Epithelial cell of proximal tubule (primary cell): Measurements from ENCODE around the gene OR14A2. TPM values are rescaled to one million over a fixed set of nuclear protein-coding genes. Genes with fewer than 3 reads are reported as not detected.
"Not testable (repeated sequence)": the region's sequence is repeated elsewhere in the genome, so short reads cannot be mapped to it uniquely, and the experiment has no call there.

Experiments used
- DNase-seq: peaks from one replicate; pipeline ENCODE4 v3.0.0-alpha.2; 2011; ENCODE audit warnings: low read depth
- H3K4me3 ChIP-seq: 2 replicates; pipeline ENCODE4 v1.5.1; 2011; ENCODE audit warnings: low read depth, mild to moderate bottlenecking, low read length
- total RNA-seq: library from RNA; depleted of rRNA; stranded (reverse); fragments of >200 nt; gene quantifications from 2 replicates; pipeline ENCODE4 v1.2.3, GENCODE V29; 2015
- TF ChIP-seq, protein P1 (sequence below): conservative IDR thresholded peaks from 2 replicates; pipeline ENCODE4 v1.5.1; 2012; ENCODE audit warnings: low read depth, mild to moderate bottlenecking, low read length

OR14A2 gene
- total RNA-seq = not detected in 2 replicates

DNA sequence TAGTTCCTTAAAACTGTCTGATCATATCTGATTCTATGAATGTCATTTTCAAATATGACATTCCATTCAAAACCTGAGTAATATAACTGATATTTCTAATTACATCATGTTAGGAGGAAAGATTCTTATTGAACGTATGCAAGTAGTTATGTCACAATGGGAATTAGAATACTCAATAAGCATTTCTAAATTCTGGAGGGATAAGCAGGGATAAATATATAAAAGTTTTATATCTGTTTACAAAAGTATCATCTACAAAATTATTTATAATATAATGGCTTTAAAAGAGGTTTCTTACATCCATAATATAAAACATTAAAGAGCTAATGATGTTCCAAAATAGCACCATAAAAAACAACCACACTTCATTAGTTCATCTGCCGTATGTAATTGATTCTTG is at the start of gene OR14A2:
Gene OR14A2, minus strand, starts transcription at position 101 of the 400 bp plus-strand sequence.
- DNase-seq = no peak
- TF ChIP-seq, protein P1, sequence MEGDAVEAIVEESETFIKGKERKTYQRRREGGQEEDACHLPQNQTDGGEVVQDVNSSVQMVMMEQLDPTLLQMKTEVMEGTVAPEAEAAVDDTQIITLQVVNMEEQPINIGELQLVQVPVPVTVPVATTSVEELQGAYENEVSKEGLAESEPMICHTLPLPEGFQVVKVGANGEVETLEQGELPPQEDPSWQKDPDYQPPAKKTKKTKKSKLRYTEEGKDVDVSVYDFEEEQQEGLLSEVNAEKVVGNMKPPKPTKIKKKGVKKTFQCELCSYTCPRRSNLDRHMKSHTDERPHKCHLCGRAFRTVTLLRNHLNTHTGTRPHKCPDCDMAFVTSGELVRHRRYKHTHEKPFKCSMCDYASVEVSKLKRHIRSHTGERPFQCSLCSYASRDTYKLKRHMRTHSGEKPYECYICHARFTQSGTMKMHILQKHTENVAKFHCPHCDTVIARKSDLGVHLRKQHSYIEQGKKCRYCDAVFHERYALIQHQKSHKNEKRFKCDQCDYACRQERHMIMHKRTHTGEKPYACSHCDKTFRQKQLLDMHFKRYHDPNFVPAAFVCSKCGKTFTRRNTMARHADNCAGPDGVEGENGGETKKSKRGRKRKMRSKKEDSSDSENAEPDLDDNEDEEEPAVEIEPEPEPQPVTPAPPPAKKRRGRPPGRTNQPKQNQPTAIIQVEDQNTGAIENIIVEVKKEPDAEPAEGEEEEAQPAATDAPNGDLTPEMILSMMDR = no peak
- no peak within 1 kb of the TSS for H3K4me3 ChIP-seq

DNA sequence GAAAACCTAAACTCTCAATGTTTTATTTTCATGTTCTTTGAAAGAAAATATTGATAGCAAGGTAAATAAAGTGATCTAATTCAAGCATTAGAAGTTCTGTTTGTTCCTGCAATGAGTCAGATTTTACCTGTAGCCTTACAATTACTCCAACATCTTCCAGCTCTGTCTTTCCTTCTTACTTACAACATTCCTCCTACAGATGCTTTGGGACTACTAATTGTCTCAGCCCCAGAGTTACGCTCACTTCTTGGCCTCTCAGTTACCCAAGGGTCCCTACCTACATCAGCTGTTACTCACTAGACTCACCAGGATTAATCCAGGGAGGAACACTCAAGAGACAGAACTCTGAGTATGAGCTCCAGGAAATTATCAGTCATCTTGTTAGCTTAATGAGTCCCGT is 49.6 kb upstream of the OR14A2 start:
- TF ChIP-seq, protein P1 = no peak
- H3K4me3 ChIP-seq = no peak overlapping the region
- no peak for DNase-seq

DNA sequence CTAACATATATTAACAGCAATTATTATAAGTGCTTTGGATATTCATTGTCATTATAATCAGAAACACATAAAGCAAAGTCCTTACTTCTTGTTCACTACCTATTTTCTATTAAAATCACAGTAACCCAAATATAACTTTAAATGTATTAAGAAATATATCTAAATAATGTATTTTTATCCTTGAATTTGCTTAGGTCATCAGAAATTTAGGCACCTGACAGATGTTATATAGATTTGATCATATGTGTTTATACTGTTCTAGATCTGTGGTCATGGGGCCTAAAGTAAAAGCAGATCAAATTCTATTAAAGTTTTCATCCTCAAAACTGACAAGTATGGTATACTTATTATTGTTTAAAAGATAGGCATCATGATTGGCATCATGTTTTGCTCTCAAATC is 21.7 kb upstream of the OR14A2 start:
- TF ChIP-seq, protein P1 = no peak
- no peak for DNase-seq

DNA sequence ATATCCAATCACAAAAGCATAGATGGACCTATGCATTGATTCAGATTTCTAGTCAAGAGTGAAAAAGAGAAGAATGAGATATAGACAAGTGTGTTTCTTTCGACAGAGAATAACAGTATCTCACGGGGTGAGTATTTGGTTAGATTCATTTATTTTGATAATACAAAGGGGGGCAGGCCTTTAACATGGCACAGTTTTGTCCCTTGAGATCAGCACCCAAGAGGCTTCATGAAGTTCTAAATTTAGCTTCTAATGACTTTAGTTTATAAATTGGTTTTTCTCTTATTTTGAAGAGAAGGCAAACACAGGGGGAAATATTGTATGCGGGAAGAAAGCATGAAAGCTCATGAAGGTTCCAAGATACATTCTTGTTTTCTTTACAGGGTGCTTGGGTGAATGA is 12.5 kb upstream of the OR14A2 start, which contains the start of gene OR1C1:
Gene OR1C1, minus strand, starts transcription at position 101 of the 400 bp plus-strand sequence. CDS start 2,150 bp downstream, outside the sequence.
- H3K4me3 ChIP-seq = no peak within 1 kb of the TSS
- DNase-seq = no peak
- TF ChIP-seq, protein P1 = no peak

More for the DNA sequence above, 21.7 kb upstream of the OR14A2 start:
- no peak overlapping the region for H3K4me3 ChIP-seq

DNA sequence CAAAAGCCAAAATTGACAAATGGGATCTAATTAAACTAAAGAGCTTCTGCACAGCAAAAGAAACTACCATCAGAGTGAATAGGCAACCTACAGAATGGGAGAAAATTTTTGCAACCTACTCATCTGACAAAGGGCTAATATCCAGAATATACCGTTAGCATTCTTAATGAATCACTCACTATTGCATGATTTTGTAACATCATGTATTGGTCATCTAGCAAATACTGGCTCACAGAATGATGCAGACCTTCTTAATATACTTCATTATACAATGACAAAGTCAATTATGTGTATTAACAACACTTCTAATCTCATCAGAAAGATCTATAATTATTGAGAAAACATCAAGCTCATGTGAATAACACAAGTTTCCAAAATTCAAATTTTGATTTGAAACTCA is 6.4 kb upstream of the OR14A2 start:
- not testable (repeated sequence) for DNase-seq, H3K4me3 ChIP-seq

- no peak overlapping the region for H3K4me3 ChIP-seq
- TF ChIP-seq, protein P1 = no peak
- DNase-seq = no peak
Measured at GRCh38 chr1:247749870-247750269, 1.9 kb upstream of the OR14A2 start.

DNA sequence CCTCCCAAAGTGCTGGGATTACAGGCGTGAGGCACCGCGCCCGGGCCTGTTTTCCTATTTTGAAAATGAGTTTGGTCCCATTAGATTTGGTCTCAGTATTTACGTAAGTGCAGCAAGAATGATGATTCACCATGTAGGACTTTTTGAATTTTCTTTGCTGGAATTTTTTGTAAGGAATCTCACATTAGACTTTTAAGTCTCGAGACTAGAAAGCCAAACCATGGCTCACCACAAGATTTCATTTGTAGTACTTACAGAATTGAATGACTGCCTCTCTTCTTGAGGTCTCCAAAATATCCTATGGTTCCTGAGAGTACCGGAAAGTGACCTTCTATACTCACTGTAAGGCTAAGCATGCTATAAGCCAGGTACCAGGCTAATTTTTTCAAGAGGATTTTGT is 325 bp downstream of the OR14A2 start:
- TF ChIP-seq, protein P1 = no peak
- no peak overlapping the region for H3K4me3 ChIP-seq
- DNase-seq = no peak
